H1 (cell line): ENCODE data around the gene CIAO2B. TPM values are rescaled to one million over a fixed set of nuclear protein-coding genes. Genes with fewer than 3 reads are reported as not detected.

Source experiments
- CTCF ChIA-PET: fragments of 300-600 bp; sonication (Branson Sonifier 250); formaldehyde crosslinking; loops from one replicate; lab custom pipeline; 2021; ENCODE audit not compliant: partially characterized antibody; lab: Charles Lee
- POLR2A ChIA-PET: fragments of 300-600 bp; sonication (Branson Sonifier 250); formaldehyde crosslinking; loops from one replicate; lab custom pipeline; 2021; ENCODE audit warnings: inconsistent platforms; ENCODE audit not compliant: partially characterized antibody; lab: Charles Lee
- DNase-seq, 2 experiments: peaks; one replicate each; pipeline versions ENCODE4 v3.0.0 to v3.0.0-alpha.2; 2010 to 2022; ENCODE audit warnings: low spot score in 2 of 2, low read depth in 1 of 2, mixed read lengths in 1 of 2
- FAIRE-seq: peaks from 2 replicates; lab custom pipeline; 2011; peaks lifted over from hg19 to GRCh38; lab: Jason Lieb, UNC
- H2AFZ ChIP-seq: 2 replicates; pipeline ENCODE4 v1.8.1; 2012; ENCODE audit warnings: low read length, inconsistent platforms
- H2AK5ac ChIP-seq: 2 replicates; pipeline ENCODE4 v1.6.1; 2013; ENCODE audit warnings: low read depth, low read length
- H2BK120ac ChIP-seq: replicated peaks from 2 replicates; pipeline ENCODE3; 2013; ENCODE audit warnings: low read depth, low read length, inconsistent platforms
- H2BK12ac ChIP-seq: 2 replicates; pipeline ENCODE4 v1.6.1; 2013; ENCODE audit warnings: low read depth, low read length
- H2BK15ac ChIP-seq: 2 replicates; pipeline ENCODE4 v1.6.1; 2013; ENCODE audit warnings: low read length
- H2BK20ac ChIP-seq: 2 replicates; pipeline ENCODE4 v1.6.1; 2013; ENCODE audit warnings: low read length
- H2BK5ac ChIP-seq: 2 replicates; pipeline ENCODE4 v1.6.1; 2013; ENCODE audit warnings: low read depth, low read length
- H3K14ac ChIP-seq: 2 replicates; pipeline ENCODE4 v1.6.1; 2013; ENCODE audit warnings: inconsistent platforms; ENCODE audit not compliant: insufficient read length
- H3K18ac ChIP-seq: 2 replicates; pipeline ENCODE4 v1.6.1; 2013; ENCODE audit warnings: low read length; ENCODE audit errors: extremely low read depth
- H3K23ac ChIP-seq: 2 replicates; pipeline ENCODE4 v1.6.1; 2013; ENCODE audit warnings: inconsistent platforms; ENCODE audit not compliant: insufficient read length
- H3K23me2 ChIP-seq: 2 replicates; pipeline ENCODE4 v1.6.1; 2013; ENCODE audit warnings: low read depth, low read length
- H3K27ac ChIP-seq: 2 replicates; pipeline ENCODE4 v1.6.1; 2011; ENCODE audit warnings: low read depth, low read length, inconsistent platforms
- H3K27me3 ChIP-seq, 4 experiments: replicated peaks in 1 of 4; 1 replicate in 1 of 4; 2 replicates in 3 of 4; pipeline versions ENCODE4 v1.6.1 to v1.8.1; 2011 to 2013; ENCODE audit warnings: low read length in 3 of 4, mild to moderate bottlenecking in 3 of 4, inconsistent platforms in 2 of 4, mixed read lengths in 2 of 4, moderate library complexity in 1 of 4; ENCODE audit not compliant: control insufficient read depth in 3 of 4, insufficient read depth in 3 of 4; ENCODE audit errors: extremely low read depth in 1 of 4
- H3K36me3 ChIP-seq, 4 experiments: 2 replicates each; pipeline versions ENCODE4 v1.6.1 to v1.8.1; 2011 to 2013; ENCODE audit warnings: mild to moderate bottlenecking in 4 of 4, low read length in 3 of 4, moderate library complexity in 2 of 4, control low read depth in 1 of 4, inconsistent platforms in 1 of 4; ENCODE audit not compliant: insufficient read depth in 4 of 4, control insufficient read depth in 2 of 4
- H3K4ac ChIP-seq: replicated peaks from 2 replicates; pipeline ENCODE3; 2013; ENCODE audit warnings: low read length, low read depth, mixed read lengths, inconsistent platforms; ENCODE audit not compliant: insufficient read length
- H3K4me1 ChIP-seq, 4 experiments: replicated peaks in 1 of 4; 1 replicate in 1 of 4; 2 replicates in 3 of 4; pipeline versions ENCODE4 v1.6.1 to v1.8.1; 2011 to 2013; ENCODE audit warnings: low read length in 3 of 4, inconsistent platforms in 2 of 4, mixed read lengths in 1 of 4; ENCODE audit not compliant: insufficient read depth in 4 of 4, control insufficient read depth in 3 of 4
- H3K4me2 ChIP-seq, 2 experiments: 2 replicates each; pipeline versions ENCODE4 v1.6.1 to v1.8.1; 2011 to 2013; ENCODE audit warnings: low read depth in 2 of 2, low read length in 2 of 2, control low read depth in 1 of 2, inconsistent platforms in 1 of 2, mild to moderate bottlenecking in 1 of 2; ENCODE audit not compliant: insufficient read depth in 1 of 2
- H3K4me3 ChIP-seq, 4 experiments: fragments of 200-600, 300-600 bp in 1 of 4; sonication (generic), shearing (Covaris generic), sonication (Bioruptor Twin) in 1 of 4; 2 replicates each; pipeline versions ENCODE4 v1.5.1 to v1.8.1; 2011 to 2016; ENCODE audit warnings: low read length in 4 of 4, low read depth in 3 of 4, control low read depth in 2 of 4, inconsistent platforms in 2 of 4, mild to moderate bottlenecking in 2 of 4, mixed read lengths in 1 of 4, moderate library complexity in 1 of 4; ENCODE audit not compliant: insufficient read depth in 2 of 4; ENCODE audit errors: extremely low read depth in 1 of 4
- H3K56ac ChIP-seq: replicated peaks from 2 replicates; pipeline ENCODE3; 2013; ENCODE audit warnings: low read depth, mild to moderate bottlenecking, mixed read lengths, low read length, inconsistent platforms; ENCODE audit not compliant: insufficient read length
- H3K79me1 ChIP-seq: 2 replicates; pipeline ENCODE4 v1.6.1; 2013; ENCODE audit warnings: low read depth, low read length, control low read depth
- H3K79me2 ChIP-seq, 2 experiments: 2 replicates each; pipeline versions ENCODE4 v1.6.1 to v1.8.1; 2012 to 2013; ENCODE audit warnings: low read length in 2 of 2, mild to moderate bottlenecking in 2 of 2, inconsistent platforms in 1 of 2; ENCODE audit not compliant: insufficient read depth in 2 of 2, control insufficient read depth in 1 of 2
- H3K9ac ChIP-seq, 4 experiments: replicated peaks in 1 of 4; 1 replicate in 1 of 4; 2 replicates in 3 of 4; pipeline versions ENCODE4 v1.6.1 to v1.8.1; 2011 to 2013; ENCODE audit warnings: low read depth in 3 of 4, low read length in 3 of 4, control low read depth in 2 of 4, mild to moderate bottlenecking in 2 of 4, moderate library complexity in 2 of 4, inconsistent platforms in 1 of 4; ENCODE audit errors: extremely low read depth in 1 of 4
- H3K9me3 ChIP-seq, 2 experiments: 2 replicates each; pipeline versions ENCODE4 v1.6.1 to v1.8.1; 2012 to 2013; ENCODE audit warnings: mild to moderate bottlenecking in 2 of 2, moderate library complexity in 2 of 2, control low read depth in 1 of 2, inconsistent platforms in 1 of 2, low read depth in 1 of 2, low read length in 1 of 2, mixed read lengths in 1 of 2; ENCODE audit not compliant: insufficient read depth in 2 of 2
- H4K20me1 ChIP-seq, 2 experiments: replicated peaks in 1 of 2; 2 replicates each; pipeline versions ENCODE3 to v1.8.1; 2011 to 2013; ENCODE audit warnings: inconsistent platforms in 2 of 2, low read length in 2 of 2, mild to moderate bottlenecking in 1 of 2; ENCODE audit not compliant: insufficient read depth in 2 of 2, control insufficient read depth in 1 of 2
- H4K5ac ChIP-seq: 2 replicates; pipeline ENCODE4 v1.6.1; 2013; ENCODE audit warnings: low read length, low read depth, mixed read lengths, inconsistent platforms; ENCODE audit not compliant: insufficient read length
- H4K8ac ChIP-seq: 2 replicates; pipeline ENCODE4 v1.8.0; 2013; ENCODE audit warnings: mild to moderate bottlenecking, moderate library complexity, low read length, inconsistent platforms; ENCODE audit not compliant: insufficient read depth; ENCODE audit errors: extremely low read depth
- H4K91ac ChIP-seq: replicated peaks from 2 replicates; pipeline ENCODE3; 2013; ENCODE audit warnings: low read length, mixed read lengths, inconsistent platforms; ENCODE audit not compliant: insufficient read length
- POU5F1 ChIP-seq: IDR thresholded peaks from 2 replicates; pipeline ENCODE4 v1.6.1; 2011; ENCODE audit warnings: low read depth, mild to moderate bottlenecking, low read length, moderate library complexity
- WGBS, 2 experiments: shearing (Covaris generic) in 1 of 2; methylation state at CpG; one replicate each; pipeline versions ENCODE4 v1.1.6 to v1.1.7; 2013 to 2015; ENCODE audit warnings: low lambda C conversion rate in 2 of 2, mixed read lengths in 2 of 2, inconsistent platforms in 1 of 2, low coverage in 1 of 2, missing lambda C conversion rate in 1 of 2; ENCODE audit not compliant: insufficient replicate concordance in 2 of 2, insufficient coverage in 1 of 2, insufficient read length in 1 of 2; ENCODE audit errors: extremely low coverage in 1 of 2, missing lambda C conversion rate in 1 of 2; 5-methylcytosine and 5-hydroxymethylcytosine counted together
- polyA plus RNA-seq, 7 experiments: library from polyadenylated mRNA; depleted of rRNA in 3 of 7; stranded (reverse) in 5 of 7; unstranded in 2 of 7; fragments of >200 nt in 5 of 7; fragments of 200-250 nt in 2 of 7; gene quantifications; 1 replicate in 5 of 7; 2 replicates in 1 of 7; 4 replicates in 1 of 7; pipeline versions ENCODE4 v1.2.1 to v1.2.3, GENCODE V29; 2011 to 2013; ENCODE audit warnings: missing spikeins in 2 of 7, mixed read lengths in 2 of 7
- total RNA-seq: library from RNA; stranded (reverse); fragmentation: NEBNext Ultra II Directional; extraction: Animal tissue kit (Norgen Biotek cat#: 25700); gene quantifications from 2 replicates; pipeline ENCODE4 v1.2.1, GENCODE V29; 2021

Gene CIAO2B
- total and polyA plus RNA-seq, 2 of the 8 experiments (the other 6 are each of a cell fraction or from before 2014, with no cell fraction given) = 65.6 to 248 TPM

DNA sequence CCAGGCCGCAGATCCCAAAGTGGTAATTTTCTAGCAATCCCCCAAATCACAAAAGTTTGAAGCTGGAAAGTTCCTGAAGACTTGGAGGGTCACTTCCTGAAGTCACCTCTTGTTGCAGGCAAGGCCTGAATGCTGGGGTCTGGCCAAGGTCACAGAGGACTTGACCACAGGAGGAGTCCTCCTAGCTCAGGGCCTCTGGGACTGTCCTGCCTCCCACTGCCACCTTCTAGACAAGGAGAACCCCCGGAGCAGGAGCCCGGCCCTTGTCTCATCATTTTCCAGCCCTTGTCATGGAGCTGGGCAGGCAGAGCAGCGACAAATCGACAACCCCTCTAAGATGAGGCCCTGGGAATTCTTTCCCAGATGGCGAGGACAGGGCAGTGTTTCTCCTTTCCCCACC is 15.8 kb downstream of the CIAO2B start:
- POLR2A ChIA-PET = interaction anchor here (0.8 to 1.7 kb wide), 2 partner anchors 19 to 21 kb away, joined by 3 to 5 read pairs; no protein-coding TSS in a partner anchor
- Histone ChIP-seq H3K14ac (no peak overlapping the region), H3K4ac (no peak overlapping the region), H2BK5ac (no peak overlapping the region), H3K18ac (no peak overlapping the region), H2AK5ac (no peak overlapping the region), H2AFZ (no peak overlapping the region), H3K9me3 (no peaks in the 10 kb centered on the region), H3K9ac (no peak overlapping the region), H3K27ac (no peak overlapping the region), H3K79me2 (no peaks in the 10 kb centered on the region), H3K4me1 (no peaks in the 10 kb centered on the region; a peak in 1 of 7 replicates), H2BK15ac (no peak overlapping the region), H3K23ac (no peak overlapping the region), H4K8ac (no peak overlapping the region), H4K20me1 (peaks cover 0 to 4% of the 10 kb centered on the region in 2 experiments), H3K36me3 (no peaks in the 10 kb centered on the region), H4K91ac (no peak overlapping the region), H2BK20ac (no peak overlapping the region), H3K23me2 (peaks cover 3% of the 10 kb centered on the region; the same call in 1 of the 2 replicates), H3K4me2 (no peak overlapping the region), H2BK12ac (no peak overlapping the region), H3K56ac (no peak overlapping the region), H3K27me3 (peaks cover 0 to 6% (median 2%) of the 10 kb centered on the region in 4 experiments; a peak in 5 of 7 replicates), H3K4me3 (no peak overlapping the region), H4K5ac (no peak overlapping the region), H2BK120ac (no peak overlapping the region), H3K79me1 (peaks cover under 1% of the 10 kb centered on the region; the same call in 1 of the 2 replicates)
- FAIRE-seq (no peak), DNase-seq (no peak)
- WGBS, 2 experiments = 82% methylated on average over 6 of the region's 6 CpGs; no CpG with 5 or more reads in 1 of the 2 experiments
- CTCF ChIA-PET = interaction anchor here (0.8 to 42.0 kb wide), 6 partner anchors 3 to 261 kb away, joined by 3 to 1009 read pairs (median 4); partner anchors contain the start of genes CDH16, CES3, PDP2 and RRAD
- no peak for TF ChIP-seq POU5F1
